GM13977 (cell line): ENCODE data around the gene IL36B.

Source experiments
- DNase-seq: peaks from one replicate; pipeline ENCODE4 v3.0.0; 2012; ENCODE audit warnings: low spot score
- in situ Hi-C: fragments of 300-500 bp; cut with MboI; formaldehyde crosslinking; loops from one replicate; pipeline ENCODE4 v1.12.0; 2022; ENCODE audit warnings: low sequenced_read_pairs, low pct_unique_long_range_greater_than_20kb, mixed read lengths, inconsistent platforms; ENCODE audit not compliant: unreplicated experiment
- TF ChIP-seq, protein P1 (sequence below): IDR thresholded peaks from 2 replicates; pipeline ENCODE4 v1.5.1; 2012; ENCODE audit warnings: mild to moderate bottlenecking, control low read depth; ENCODE audit not compliant: insufficient read depth; ENCODE audit errors: extremely low read depth, missing control alignments

IL36B gene

DNA sequence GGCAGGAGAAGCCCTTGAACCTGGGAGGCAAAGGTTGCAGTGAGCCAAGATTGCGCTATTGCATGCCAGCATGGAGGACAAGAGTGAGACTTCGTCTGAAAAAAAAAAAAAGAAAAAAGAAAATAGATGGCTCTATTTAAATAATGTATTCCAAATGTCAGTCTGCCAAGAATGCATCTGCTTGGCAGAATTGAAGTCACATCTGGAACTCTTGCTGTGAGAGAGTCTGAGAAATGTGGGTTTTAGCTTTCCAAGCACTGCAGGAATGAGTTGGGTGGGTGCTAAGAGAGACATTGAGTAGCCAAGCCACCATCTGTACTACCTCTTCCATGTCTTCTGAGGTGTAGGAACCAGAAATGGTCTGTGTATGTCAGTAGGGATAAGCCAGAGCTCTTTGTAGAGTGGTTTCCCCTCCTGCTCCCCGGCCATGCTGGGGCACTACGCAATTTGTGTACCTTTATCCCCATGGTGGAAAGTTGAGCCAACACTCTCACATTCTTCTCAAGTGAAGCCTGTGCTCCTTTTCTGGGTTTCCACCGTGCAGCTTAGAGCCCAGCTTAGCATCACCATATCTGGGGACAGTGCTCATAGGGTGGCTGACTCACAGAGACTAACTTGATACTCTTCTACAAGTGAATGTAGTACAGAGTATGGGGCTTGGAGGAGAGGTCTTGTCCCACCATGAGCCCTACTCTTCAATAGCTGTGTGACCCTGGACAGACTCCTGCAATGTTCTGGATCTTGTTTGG is 40.4 kb upstream of the IL36B start:
- in situ Hi-C loops: no loop called here
- TF ChIP-seq, protein P1, sequence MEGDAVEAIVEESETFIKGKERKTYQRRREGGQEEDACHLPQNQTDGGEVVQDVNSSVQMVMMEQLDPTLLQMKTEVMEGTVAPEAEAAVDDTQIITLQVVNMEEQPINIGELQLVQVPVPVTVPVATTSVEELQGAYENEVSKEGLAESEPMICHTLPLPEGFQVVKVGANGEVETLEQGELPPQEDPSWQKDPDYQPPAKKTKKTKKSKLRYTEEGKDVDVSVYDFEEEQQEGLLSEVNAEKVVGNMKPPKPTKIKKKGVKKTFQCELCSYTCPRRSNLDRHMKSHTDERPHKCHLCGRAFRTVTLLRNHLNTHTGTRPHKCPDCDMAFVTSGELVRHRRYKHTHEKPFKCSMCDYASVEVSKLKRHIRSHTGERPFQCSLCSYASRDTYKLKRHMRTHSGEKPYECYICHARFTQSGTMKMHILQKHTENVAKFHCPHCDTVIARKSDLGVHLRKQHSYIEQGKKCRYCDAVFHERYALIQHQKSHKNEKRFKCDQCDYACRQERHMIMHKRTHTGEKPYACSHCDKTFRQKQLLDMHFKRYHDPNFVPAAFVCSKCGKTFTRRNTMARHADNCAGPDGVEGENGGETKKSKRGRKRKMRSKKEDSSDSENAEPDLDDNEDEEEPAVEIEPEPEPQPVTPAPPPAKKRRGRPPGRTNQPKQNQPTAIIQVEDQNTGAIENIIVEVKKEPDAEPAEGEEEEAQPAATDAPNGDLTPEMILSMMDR: no peak
- no peak for DNase-seq

DNA sequence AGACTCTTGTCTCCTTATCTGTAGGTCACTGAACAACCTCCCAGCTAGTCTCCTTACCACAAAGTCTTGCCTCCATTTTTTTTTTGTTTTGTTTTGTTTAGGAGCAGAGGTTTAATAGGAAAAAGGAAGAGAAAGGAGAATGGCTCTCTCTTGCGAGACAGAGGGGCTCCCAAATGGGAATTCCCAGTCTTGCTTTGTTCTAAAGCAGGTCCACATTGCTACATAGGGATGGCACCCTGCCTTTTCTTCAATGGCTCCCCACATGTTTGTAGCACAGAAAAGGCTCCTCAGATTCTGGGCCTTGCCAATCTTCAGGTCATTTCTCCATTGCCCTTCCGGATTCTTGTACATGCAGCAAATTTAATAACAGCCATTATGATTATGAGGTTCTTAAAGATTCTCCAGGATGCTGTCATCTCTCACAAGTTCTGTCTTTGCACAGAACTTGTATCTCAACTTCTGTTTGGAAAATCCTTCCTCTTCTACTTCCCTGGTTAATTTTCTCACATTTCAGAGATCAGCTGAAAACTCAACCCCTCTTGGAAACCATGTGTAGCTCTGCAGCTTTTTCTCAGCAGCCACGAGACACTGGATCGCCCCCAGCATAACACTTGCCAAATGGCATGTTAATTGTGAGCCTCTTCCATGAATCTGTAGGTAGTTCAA is 38.7 kb upstream of the IL36B start:
- DNase-seq: no peak
- in situ Hi-C loops: no loop called here
- TF ChIP-seq, protein P1: no peak

DNA sequence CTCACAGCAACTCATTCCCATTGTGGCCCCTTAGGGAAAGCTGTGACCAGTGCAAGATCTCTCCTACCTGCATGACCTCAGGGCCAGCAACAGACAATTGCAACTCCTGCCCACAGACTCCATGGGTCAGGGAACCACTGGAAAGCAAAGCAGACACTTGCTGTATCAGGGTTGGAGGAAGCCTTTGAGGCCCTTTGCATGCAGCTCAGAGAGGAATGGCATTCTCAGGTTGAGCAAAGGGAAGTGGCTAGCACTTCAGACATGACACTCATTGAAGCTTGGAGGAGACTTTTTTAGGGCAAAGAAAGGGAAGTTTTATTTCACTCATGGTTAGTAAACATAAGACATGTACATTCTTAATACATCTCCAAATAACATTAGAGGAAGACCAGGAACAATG is 37.2 kb upstream of the IL36B start:
- in situ Hi-C loops: loop anchor here (10.0 kb wide), 1 partner anchor 115 kb away; no protein-coding TSS in a partner anchor
- TF ChIP-seq, protein P1: no peak
- no peak for DNase-seq

DNA sequence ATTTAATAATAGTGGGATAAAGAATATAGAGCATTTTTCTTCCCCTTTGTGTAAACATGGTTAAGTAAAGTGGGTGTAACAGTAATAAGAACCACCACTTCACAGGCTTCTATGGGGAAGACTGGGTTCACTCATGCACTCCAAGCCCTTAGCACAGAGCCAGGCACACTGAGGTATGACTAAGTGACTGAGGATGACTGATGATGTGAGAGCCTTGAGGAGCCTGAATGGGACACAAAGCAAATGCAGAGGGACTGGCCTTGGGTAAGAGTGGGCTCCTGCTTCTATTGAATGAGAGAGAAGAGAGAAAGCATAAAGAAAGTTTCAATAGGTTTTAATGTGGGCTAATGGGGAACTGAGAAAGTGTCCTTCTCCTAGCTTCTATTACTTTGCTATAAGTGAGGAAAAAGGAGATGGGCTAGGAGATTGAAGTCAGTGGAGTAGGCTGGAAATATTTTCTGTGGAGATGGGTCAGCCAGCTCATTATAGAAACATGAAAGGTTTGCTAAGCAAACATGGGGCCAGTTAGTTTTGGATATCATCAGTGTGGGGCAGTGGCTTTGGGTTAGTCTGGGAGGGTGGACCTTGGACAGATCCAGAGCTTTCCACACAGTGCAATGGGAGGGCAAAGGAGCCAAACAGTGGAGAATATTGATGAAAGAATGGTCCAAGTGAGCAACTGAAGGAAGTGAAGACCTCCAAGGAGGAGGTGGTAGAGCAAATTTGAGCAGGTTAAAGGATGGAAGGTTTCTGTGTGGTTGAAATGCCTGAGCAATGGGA is 35.7 kb upstream of the IL36B start:
- no peak for DNase-seq
- TF ChIP-seq, protein P1: no peak
- in situ Hi-C loops: loop anchor here (10.0 kb wide), 1 partner anchor 116 kb away; no protein-coding TSS in a partner anchor

DNA sequence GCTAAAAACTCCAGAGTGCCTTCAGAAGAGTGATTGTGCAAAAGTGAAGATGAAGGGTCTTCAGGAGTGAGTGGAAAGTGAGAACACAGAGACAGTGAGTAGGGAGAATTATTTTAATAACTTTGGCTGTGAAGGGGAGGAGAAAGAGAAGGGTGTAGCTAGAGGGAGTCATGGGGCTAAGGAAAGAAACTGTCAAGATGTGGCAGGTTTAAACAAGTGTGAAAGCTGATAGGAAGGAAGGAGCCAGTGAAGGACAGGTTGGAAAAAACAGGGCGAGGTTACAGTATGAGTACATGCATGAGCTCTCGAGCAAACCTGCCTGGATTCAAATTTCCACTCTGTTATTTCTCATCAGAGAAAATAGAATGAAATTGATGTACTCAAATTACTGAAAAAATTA is 32.9 kb upstream of the IL36B start:
- in situ Hi-C loops: loop anchor here (10.0 kb wide), 1 partner anchor 119 kb away; no protein-coding TSS in a partner anchor
- TF ChIP-seq, protein P1: no peak
- DNase-seq: no peak

DNA sequence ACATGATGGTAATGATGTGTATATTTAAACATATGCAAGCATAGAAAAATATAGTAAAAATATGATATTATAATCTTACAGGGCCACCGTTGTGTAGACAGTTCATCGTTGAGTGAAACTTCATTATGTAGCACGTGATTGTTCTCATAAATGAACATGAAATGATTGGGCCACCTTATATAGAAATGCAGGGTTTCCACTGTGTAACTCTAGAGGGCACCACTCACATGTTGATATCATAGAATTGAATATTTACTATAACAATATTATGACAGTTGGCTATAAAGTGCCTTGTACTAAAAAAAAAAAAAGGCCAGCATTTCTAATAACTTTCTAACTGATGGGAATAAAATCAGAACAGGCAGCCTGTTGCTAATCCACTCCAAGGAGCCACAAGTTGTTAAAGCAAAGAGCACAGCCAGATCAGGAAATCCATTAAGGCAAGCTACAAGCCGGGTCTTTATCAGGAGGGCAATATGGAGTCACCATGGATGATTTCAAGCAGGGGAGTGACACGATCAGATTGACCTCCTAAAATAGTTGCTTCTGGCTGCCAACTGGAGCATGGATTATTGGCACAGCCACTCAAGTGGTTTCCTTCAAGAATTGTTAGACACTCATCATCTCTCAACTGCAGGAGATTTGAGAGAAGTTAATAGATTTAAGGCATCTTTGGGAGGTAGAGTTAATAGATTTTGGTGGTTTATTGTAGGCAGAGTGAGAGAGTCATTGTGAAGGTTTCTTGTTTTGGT is 31.8 kb upstream of the IL36B start:
- in situ Hi-C loops: loop anchor here (10.0 kb wide), 1 partner anchor 120 kb away; no protein-coding TSS in a partner anchor
- TF ChIP-seq, protein P1: peak; percentile 41
- peak; percentile 34 for DNase-seq
